Adrenal gland (tissue), 12 donors: ENCODE results near the gene UGT1A3. TPM values are rescaled to one million over a fixed set of nuclear protein-coding genes. Genes with fewer than 3 reads are reported as not detected.
A peak's percentile ranks its signal among the peaks of the same experiment; 100 is the strongest.

ENCODE experiments used
- DNase-seq, 7 donors: peaks; one replicate each; pipeline ENCODE4 v3.0.0-alpha.2; 2019 to 2020
- H3K27ac ChIP-seq, 5 donors: fragments of 200-600 bp; sonication (generic) in 4 of 5; 1 replicate in 3 of 5; 2 replicates in 2 of 5; pipeline versions ENCODE4 v1.5.1 to v1.8.0; 2016 to 2020; ENCODE audit warnings: mild to moderate bottlenecking in 1 of 5
- H3K27me3 ChIP-seq: fragments of 200-600 bp; 2 replicates; pipeline ENCODE4 v1.8.0; 2021
- H3K36me3 ChIP-seq, 2 donors: fragments of 200-600 bp; replicated peaks in 1 of 2; 1 replicate in 1 of 2; 2 replicates in 1 of 2; pipeline versions ENCODE4 v1.5.1 to v1.8.0; 2018 to 2022
- H3K4me1 ChIP-seq, 2 donors: fragments of 200-600 bp; replicated peaks in 1 of 2; 1 replicate in 1 of 2; 2 replicates in 1 of 2; pipeline versions ENCODE4 v1.5.1 to v1.8.0; 2018 to 2021
- H3K4me3 ChIP-seq, 4 donors: fragments of 200-600 bp; sonication (generic) in 3 of 4; one replicate each; pipeline ENCODE4 v1.5.1; 2016 to 2018
- H3K9me3 ChIP-seq, 3 donors: fragments of 200-600 bp; sonication (generic) in 1 of 3; replicated peaks in 1 of 3; 1 replicate in 2 of 3; 2 replicates in 1 of 3; pipeline versions ENCODE4 v1.5.1 to v1.8.0; 2016 to 2021
- POLR2A ChIP-seq, 2 donors: fragments of 450-650 bp; IDR thresholded peaks; one replicate each; pipeline ENCODE4 v1.6.1; 2017; ENCODE audit warnings: antibody characterized with exemption in 2 of 2, mild to moderate bottlenecking in 2 of 2, moderate library complexity in 1 of 2
- WGBS, 4 donors: extraction: QIAGEN DNeasy Blood & Tissue Kit in 2 of 4; methylation state at CpG; one replicate each; pipeline versions ENCODE4 v1.1.5 to v1.1.7; 2013 to 2017; 5-methylcytosine and 5-hydroxymethylcytosine counted together
- intact Hi-C, 2 donors: fragments of 100-400 bp; cut with DNase I; formaldehyde crosslinking; loops; one replicate each; pipeline versions ENCODE4 v1.14.1 to v1.15.0; 2022 to 2023
- polyA plus RNA-seq, 3 donors: library from polyadenylated mRNA; stranded (reverse); fragments of 200-250 nt in 2 of 3; fragments of 350-450 nt in 1 of 3; fragmentation: Illumina TruSeq in 1 of 3; extraction: RNeasy Lipid Tissue Mini Kit (QIAGEN cat#74804) in 1 of 3; gene quantifications; one replicate each; pipeline ENCODE4 v1.2.3, GENCODE V29; 2013 to 2014
- total RNA-seq, 9 donors: library from RNA; depleted of rRNA in 4 of 9; stranded (reverse); fragments of >200 nt in 4 of 9; fragments of 120-200 nt in 1 of 9; fragmentation: NEBNext Ultra II Directional in 1 of 9; extraction: Animal tissue kit (Norgen Biotek cat#: 25700) in 1 of 9; gene quantifications; one replicate each; pipeline versions ENCODE4 v1.1.0 to v1.2.4, GENCODE V29; 2013 to 2023
- TF ChIP-seq, protein P1 (sequence below), 6 experiments: fragments of 450-650 bp in 4 of 6; fragments of 200-600 bp in 2 of 6; sonication (generic) in 1 of 6; IDR thresholded peaks; 1 replicate in 5 of 6; 2 replicates in 1 of 6; pipeline versions ENCODE4 v1.5.1 to v1.8.0; 2016 to 2021; ENCODE audit warnings: antibody characterized with exemption in 6 of 6, mild to moderate bottlenecking in 2 of 6, moderate library complexity in 1 of 6
- donor health status: healthy with polysubstance abuse.
- donor health status: Bipolar disorder and iron deficiency.
- donor health status: DM: yes; HTN: yes; CAD: no.
- donor health status: DM: no; HTN: no; CAD: no.
- donor health status: DM: no; HTN: no; CAD: no.
- donor health status: DM: yes; HTN: yes; CAD: no.

UGT1A3 gene
- total and polyA plus RNA-seq, 12 donors, result not detected

DNA sequence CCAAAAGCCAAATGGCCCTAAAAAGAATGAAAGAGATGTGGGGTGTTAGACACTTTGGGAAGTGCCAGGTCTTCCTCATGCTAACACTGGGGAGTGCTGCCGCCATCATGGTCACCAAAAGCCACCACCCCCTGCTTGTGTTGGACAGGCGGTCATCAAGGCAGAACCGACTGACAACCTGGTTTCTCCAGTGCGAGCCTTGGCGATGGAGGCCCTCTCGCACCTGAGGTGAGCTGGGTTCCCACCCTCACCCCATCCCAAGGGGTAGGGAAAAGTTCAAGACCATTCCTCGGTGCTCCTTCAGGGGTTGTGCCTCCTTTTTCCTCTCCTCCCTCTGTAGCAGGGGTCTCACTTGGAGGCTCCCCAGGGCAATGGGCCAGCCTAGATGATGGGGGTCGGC lies 82.9 kb downstream of the UGT1A3 start:
- DNase-seq, result peak in 1 of 7 donors; percentile 10
- no peak overlapping the region for H3K4me3 ChIP-seq
- H3K36me3 ChIP-seq, result no peaks in the 10 kb centered on the region
- WGBS, 4 donors, result 83 to 88% (median 87%) methylated on average over 7 to 8 of the region's 8 CpGs
- no peaks in the 10 kb centered on the region for H3K27me3 ChIP-seq
- TF ChIP-seq, protein P1, sequence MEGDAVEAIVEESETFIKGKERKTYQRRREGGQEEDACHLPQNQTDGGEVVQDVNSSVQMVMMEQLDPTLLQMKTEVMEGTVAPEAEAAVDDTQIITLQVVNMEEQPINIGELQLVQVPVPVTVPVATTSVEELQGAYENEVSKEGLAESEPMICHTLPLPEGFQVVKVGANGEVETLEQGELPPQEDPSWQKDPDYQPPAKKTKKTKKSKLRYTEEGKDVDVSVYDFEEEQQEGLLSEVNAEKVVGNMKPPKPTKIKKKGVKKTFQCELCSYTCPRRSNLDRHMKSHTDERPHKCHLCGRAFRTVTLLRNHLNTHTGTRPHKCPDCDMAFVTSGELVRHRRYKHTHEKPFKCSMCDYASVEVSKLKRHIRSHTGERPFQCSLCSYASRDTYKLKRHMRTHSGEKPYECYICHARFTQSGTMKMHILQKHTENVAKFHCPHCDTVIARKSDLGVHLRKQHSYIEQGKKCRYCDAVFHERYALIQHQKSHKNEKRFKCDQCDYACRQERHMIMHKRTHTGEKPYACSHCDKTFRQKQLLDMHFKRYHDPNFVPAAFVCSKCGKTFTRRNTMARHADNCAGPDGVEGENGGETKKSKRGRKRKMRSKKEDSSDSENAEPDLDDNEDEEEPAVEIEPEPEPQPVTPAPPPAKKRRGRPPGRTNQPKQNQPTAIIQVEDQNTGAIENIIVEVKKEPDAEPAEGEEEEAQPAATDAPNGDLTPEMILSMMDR (IDR thresholded peaks at IDR 0.05), result no peak
- no peaks in the 10 kb centered on the region for H3K9me3 ChIP-seq
- H3K27ac ChIP-seq, result no peak overlapping the region
- intact Hi-C loops, result no loop called here
- no peaks in the 10 kb centered on the region for H3K4me1 ChIP-seq

DNA sequence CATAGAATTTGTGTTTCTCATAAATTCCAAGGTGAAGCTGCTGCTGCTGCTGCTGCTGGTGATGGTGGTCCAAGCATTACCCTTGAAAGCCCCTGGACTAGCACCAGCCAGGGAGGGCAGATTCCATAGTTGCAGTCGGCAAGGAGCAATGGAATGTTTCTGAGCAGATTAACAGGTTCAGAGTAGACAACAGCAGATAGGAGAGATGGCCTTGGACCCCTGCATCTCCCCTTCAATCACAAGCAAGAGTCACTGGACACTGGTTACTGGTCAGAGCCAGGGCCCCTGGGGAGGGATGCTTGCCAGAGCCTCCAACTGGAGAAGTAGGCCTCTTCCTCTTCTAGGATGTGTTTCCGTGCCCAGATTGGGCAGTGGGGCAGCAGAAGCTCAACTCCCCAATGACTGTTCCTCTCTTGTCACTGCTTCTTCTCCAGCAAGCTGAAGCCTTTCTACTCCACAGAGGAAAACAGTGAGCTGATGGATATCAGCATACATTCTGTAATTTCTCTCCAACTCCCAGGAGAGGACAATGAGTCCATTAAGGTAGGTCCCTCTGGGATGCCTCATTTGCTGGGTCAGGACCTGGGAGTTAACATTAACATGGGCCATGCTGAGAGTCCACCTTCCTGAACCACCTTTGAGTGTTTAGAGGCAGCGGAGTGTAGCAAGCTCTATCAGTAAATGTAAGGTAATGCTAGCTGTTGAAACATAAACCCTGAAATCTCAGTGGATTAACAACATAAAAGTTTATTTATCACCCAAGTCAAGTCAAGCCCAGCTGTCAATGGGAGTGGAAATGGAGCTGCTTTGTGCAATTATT lies 84.6 kb downstream of the UGT1A3 start:
- Histone ChIP-seq H3K27ac (no peak overlapping the region), H3K27me3 (no peaks in the 10 kb centered on the region), H3K4me1 (no peaks in the 10 kb centered on the region), H3K9me3 (no peaks in the 10 kb centered on the region), H3K36me3 (no peaks in the 10 kb centered on the region), H3K4me3 (no peak overlapping the region)
- WGBS, 4 donors, result 66 to 100% (median 77%) methylated on average over 2 to 3 of the region's 3 CpGs
- intact Hi-C loops, result no loop called here
- peak in 1 of 7 donors; percentile 3 for DNase-seq
- no peak for TF ChIP-seq POLR2A (IDR thresholded peaks at IDR 0.05)
- TF ChIP-seq, protein P1 (IDR thresholded peaks at IDR 0.05), result no peak

DNA sequence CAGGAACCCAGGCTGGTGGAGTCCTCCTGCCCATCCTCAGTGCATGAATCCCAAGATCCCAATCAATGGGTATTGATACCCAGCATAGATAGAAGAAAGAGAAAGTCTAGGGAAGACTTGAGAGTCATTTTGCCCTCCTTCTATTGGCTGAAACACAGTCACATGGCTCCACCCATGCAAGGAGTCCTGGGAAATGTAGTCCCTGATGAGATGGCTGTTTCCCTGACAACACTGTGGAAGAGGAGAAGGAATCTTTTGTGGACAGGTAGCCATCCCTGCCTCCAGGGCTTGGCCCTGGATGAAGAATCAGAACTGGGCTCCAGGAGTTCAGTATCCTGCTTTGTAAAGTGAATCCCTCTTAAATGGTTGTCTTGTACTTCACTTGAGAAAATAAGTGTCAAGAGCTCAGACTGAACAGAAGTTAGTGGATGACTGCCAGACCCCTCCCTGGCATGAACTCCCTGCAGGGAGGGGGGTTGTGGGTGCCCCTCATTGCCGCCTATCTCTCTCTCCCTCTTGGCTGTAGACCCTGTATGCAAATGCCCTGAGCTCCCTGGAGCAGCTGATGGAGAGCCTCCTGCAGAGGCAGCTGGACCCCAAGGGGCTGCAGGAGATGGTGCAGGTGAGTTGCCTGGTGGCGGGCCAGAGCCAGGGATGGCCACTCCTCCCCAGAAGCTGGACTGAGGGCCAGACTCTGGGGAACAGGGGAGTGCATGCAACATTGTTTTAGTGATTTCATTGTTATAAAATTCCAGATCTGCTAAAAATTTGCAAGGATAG lies 85.4 kb downstream of the UGT1A3 start:
- DNase-seq, result peak in 1 of 7 donors; percentile 4
- TF ChIP-seq POLR2A (IDR thresholded peaks at IDR 0.05), result no peak
- TF ChIP-seq, protein P1 (IDR thresholded peaks at IDR 0.05), result no peak
- H3K27me3 ChIP-seq, result no peaks in the 10 kb centered on the region
- WGBS, 4 donors, result 65 to 95% (median 69%) methylated on average over 2 of the region's 2 CpGs
- H3K36me3 ChIP-seq, result no peaks in the 10 kb centered on the region
- no peaks in the 10 kb centered on the region for H3K9me3 ChIP-seq
- no peaks in the 10 kb centered on the region for H3K4me1 ChIP-seq
- no peak overlapping the region for H3K27ac ChIP-seq
- H3K4me3 ChIP-seq, result no peak overlapping the region
- intact Hi-C loops, result no loop called here

DNA sequence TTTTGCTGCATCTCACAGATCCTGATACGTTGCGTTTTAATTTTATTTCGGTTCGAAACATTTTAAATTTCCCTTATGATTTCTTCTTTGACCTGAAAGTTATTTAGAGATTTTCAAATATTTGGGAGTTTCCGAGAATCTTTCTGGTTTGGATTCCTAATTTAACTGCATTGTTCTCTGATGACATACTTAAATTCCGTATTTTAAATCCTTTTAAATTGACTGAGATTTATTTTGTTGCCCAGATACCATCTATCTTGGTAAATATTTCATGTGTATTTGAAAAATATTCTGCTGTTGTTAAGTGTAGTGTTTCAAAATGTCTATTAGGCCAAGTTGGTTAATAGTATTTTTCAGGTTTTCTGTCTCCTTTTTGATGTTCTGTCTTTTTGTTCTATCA lies 87.0 kb downstream of the UGT1A3 start:
- Histone ChIP-seq H3K36me3 (no peaks in the 10 kb centered on the region), H3K4me1 (no peaks in the 10 kb centered on the region), H3K9me3 (no peaks in the 10 kb centered on the region), H3K27me3 (no peaks in the 10 kb centered on the region), H3K27ac (no peak overlapping the region), H3K4me3 (no peak overlapping the region)
- TF ChIP-seq, protein P1 (IDR thresholded peaks at IDR 0.05), result no peak
- TF ChIP-seq POLR2A (IDR thresholded peaks at IDR 0.05), result no peak
- no peak for DNase-seq
- intact Hi-C loops, result no loop called here
- WGBS, 4 donors, result 72 to 90% (median 83%) methylated on average over 6 of the region's 6 CpGs
